SK-N-SH (cell line): ENCODE data around the gene KCNJ15. TPM values are rescaled to one million over a fixed set of nuclear protein-coding genes. Genes with fewer than 3 reads are reported as not detected.

Source experiments
- CTCF ChIA-PET: fragments of 300-600, 350-600 bp; formaldehyde crosslinking; extraction: SDS; loops from one replicate; lab custom pipeline; 2021; lab: Yijun Ruan, JAX
- POLR2A ChIA-PET: fragments of 350-600 bp; sonication (Branson Sonifier 250); formaldehyde crosslinking; extraction: SDS; loops from one replicate; lab custom pipeline; 2020; ENCODE audit warnings: antibody characterized with exemption, inconsistent platforms; lab: Yijun Ruan, JAX
- DNase-seq: peaks from one replicate; pipeline ENCODE4 v3.0.0; 2012
- H2AFZ ChIP-seq: fragments of 200-600 bp; sonication (generic); 2 replicates; pipeline ENCODE4 v1.8.1; 2016; ENCODE audit warnings: antibody characterized with exemption, mild to moderate bottlenecking, low read depth
- H3F3A ChIP-seq: fragments of 200-600 bp; sonication (generic); replicated peaks from 2 replicates; pipeline ENCODE3; 2016; ENCODE audit warnings: antibody characterized with exemption, mild to moderate bottlenecking; ENCODE audit not compliant: insufficient read depth
- H3K27ac ChIP-seq, 2 experiments: fragments of 200-500 bp in 1 of 2; fragments of 200-600 bp in 1 of 2; sonication (Bioruptor generic) in 1 of 2; sonication (generic), shearing (Covaris generic) in 1 of 2; 2 replicates each; pipeline versions ENCODE4 v1.5.1 to v1.6.1; 2014 to 2016; ENCODE audit warnings: low read depth in 2 of 2, inconsistent platforms in 1 of 2, low read length in 1 of 2, mild to moderate bottlenecking in 1 of 2, mixed read lengths in 1 of 2
- H3K27me3 ChIP-seq: fragments of 200-600 bp; sonication (generic), shearing (Covaris generic); 2 replicates; pipeline ENCODE4 v1.6.1; 2016; ENCODE audit warnings: mixed run types; ENCODE audit not compliant: insufficient read depth
- H3K36me3 ChIP-seq, 2 experiments: fragments of 200-500 bp in 1 of 2; fragments of 200-600 bp in 1 of 2; sonication (Bioruptor generic) in 1 of 2; sonication (generic) in 1 of 2; replicated peaks in 1 of 2; 2 replicates each; pipeline versions ENCODE3 to v1.5.1; 2014 to 2016; ENCODE audit warnings: low read length in 1 of 2, mild to moderate bottlenecking in 1 of 2; ENCODE audit not compliant: insufficient read depth in 2 of 2, control insufficient read depth in 1 of 2
- H3K4me1 ChIP-seq, 2 experiments: fragments of 200-500 bp in 1 of 2; fragments of 200-600 bp in 1 of 2; sonication (Bioruptor generic) in 1 of 2; sonication (generic), shearing (Covaris generic) in 1 of 2; 2 replicates each; pipeline versions ENCODE4 v1.5.1 to v1.6.1; 2014 to 2016; ENCODE audit warnings: low read depth in 1 of 2, low read length in 1 of 2, mixed run types in 1 of 2; ENCODE audit not compliant: insufficient read depth in 2 of 2, control insufficient read depth in 1 of 2
- H3K4me2 ChIP-seq: fragments of 200-600 bp; sonication (generic), shearing (Covaris generic); 2 replicates; pipeline ENCODE4 v1.6.1; 2017; ENCODE audit warnings: mixed run types
- H3K4me3 ChIP-seq, 2 experiments: fragments of 200-500 bp in 1 of 2; fragments of 200-600 bp in 1 of 2; sonication (Bioruptor generic) in 1 of 2; sonication (generic), shearing (Covaris generic) in 1 of 2; 2 replicates each; pipeline versions ENCODE4 v1.5.1 to v1.8.1; 2014 to 2016; ENCODE audit warnings: low read depth in 2 of 2, inconsistent platforms in 1 of 2, low read length in 1 of 2, mild to moderate bottlenecking in 1 of 2, mixed read lengths in 1 of 2, moderate library complexity in 1 of 2
- H3K79me2 ChIP-seq: fragments of 200-600 bp; sonication (generic); 2 replicates; pipeline ENCODE4 v1.8.1; 2017; ENCODE audit warnings: mild to moderate bottlenecking; ENCODE audit not compliant: insufficient read depth
- H3K9ac ChIP-seq: fragments of 200-600 bp; sonication (generic); 2 replicates; pipeline ENCODE4 v1.6.1; 2017; ENCODE audit warnings: mixed run types
- H3K9me2 ChIP-seq: fragments of 200-600 bp; sonication (generic); 2 replicates; pipeline ENCODE4 v1.6.1; 2017; ENCODE audit warnings: mixed run types
- H3K9me3 ChIP-seq: fragments of 200-600 bp; sonication (generic); 2 replicates; pipeline ENCODE4 v1.6.1; 2017; ENCODE audit warnings: mixed run types, mild to moderate bottlenecking, moderate library complexity
- H4K20me1 ChIP-seq: fragments of 200-600 bp; sonication (generic); 2 replicates; pipeline ENCODE4 v1.6.1; 2017; ENCODE audit warnings: mild to moderate bottlenecking, mixed run types; ENCODE audit not compliant: insufficient read depth
- CTCF ChIP-seq: fragments of 200-600 bp; sonication (generic); IDR thresholded peaks from 2 replicates; pipeline ENCODE4 v1.6.1; 2017; ENCODE audit warnings: antibody characterized with exemption, mild to moderate bottlenecking, moderate library complexity
- EP300 ChIP-seq, 2 experiments: IDR thresholded peaks; 2 replicates each; pipeline versions ENCODE4 v1.4.0 to v1.6.1; 2012; ENCODE audit warnings: borderline replicate concordance in 1 of 2, low read depth in 1 of 2, low read length in 1 of 2
- EZH2phosphoT487 ChIP-seq: fragments of 200-600 bp; sonication (generic); IDR thresholded peaks from 2 replicates; pipeline ENCODE4 v1.6.1; 2017; ENCODE audit warnings: low read depth, mixed run types, mild to moderate bottlenecking, antibody characterized with exemption, moderate library complexity, borderline replicate concordance
- FOSL2 ChIP-seq: IDR thresholded peaks from 2 replicates; pipeline ENCODE4 v1.4.0; 2012; ENCODE audit warnings: low read depth, mild to moderate bottlenecking, moderate library complexity, borderline replicate concordance
- GATA2 ChIP-seq: sonication (generic); formaldehyde crosslinking; IDR thresholded peaks from 2 replicates; pipeline ENCODE4 v1.5.0; 2020; ENCODE audit warnings: mild to moderate bottlenecking, missing genetic modification reagents
- IRF3 ChIP-seq: fragments of 150-350 bp; IDR thresholded peaks from 2 replicates; pipeline ENCODE4 v1.6.1; 2016; ENCODE audit warnings: mild to moderate bottlenecking, low read depth, low read length
- JUND ChIP-seq: IDR thresholded peaks from 2 replicates; pipeline ENCODE4 v1.4.0; 2012
- MAX ChIP-seq: IDR thresholded peaks from 2 replicates; pipeline ENCODE4 v1.4.0; 2012; ENCODE audit warnings: low read depth
- NFIC ChIP-seq: IDR thresholded peaks from 2 replicates; pipeline ENCODE4 v1.4.0; 2012; ENCODE audit warnings: borderline replicate concordance
- PBX3 ChIP-seq: IDR thresholded peaks from 2 replicates; pipeline ENCODE4; 2012
- RAD21 ChIP-seq: IDR thresholded peaks from 2 replicates; pipeline ENCODE4 v1.6.1; 2012; ENCODE audit warnings: mild to moderate bottlenecking, low read length
- SMC3 ChIP-seq: IDR thresholded peaks from 2 replicates; pipeline ENCODE4 v1.6.1; 2012; ENCODE audit warnings: low read depth, low read length, improper control_type of control experiment
- TAF1 ChIP-seq: IDR thresholded peaks from 2 replicates; pipeline ENCODE4 v1.6.1; 2012; ENCODE audit warnings: low read depth, mild to moderate bottlenecking, low read length, moderate library complexity, borderline replicate concordance
- TCF12 ChIP-seq: IDR thresholded peaks from 2 replicates; pipeline ENCODE4 v1.4.0; 2012
- TEAD4 ChIP-seq: IDR thresholded peaks from 2 replicates; pipeline ENCODE4 v1.4.0; 2012; ENCODE audit warnings: mild to moderate bottlenecking, borderline replicate concordance; ENCODE audit not compliant: insufficient read depth
- USF1 ChIP-seq: IDR thresholded peaks from 2 replicates; pipeline ENCODE4 v1.4.0; 2012; ENCODE audit warnings: low read depth, borderline replicate concordance
- USF2 ChIP-seq: fragments of 150-350 bp; IDR thresholded peaks from 2 replicates; pipeline ENCODE4 v1.6.1; 2017; ENCODE audit warnings: antibody characterized with exemption, low read length, low read depth, borderline replicate concordance
- ZBTB33 ChIP-seq: IDR thresholded peaks from 2 replicates; pipeline ENCODE4 v1.4.0; 2012; ENCODE audit warnings: low read depth, borderline replicate concordance
- WGBS: methylation state at CpG from one replicate; pipeline ENCODE4 v1.1.6; 2017; ENCODE audit warnings: low lambda C conversion rate; 5-methylcytosine and 5-hydroxymethylcytosine counted together
- polyA plus RNA-seq, 3 experiments: library from polyadenylated mRNA; depleted of rRNA; stranded (reverse); fragments of >200 nt; gene quantifications; 2 replicates each; pipeline ENCODE4 v1.2.3, GENCODE V29; 2012

KCNJ15 gene
- polyA plus RNA-seq, 1 of the 3 experiments (the other 2 are of a cell fraction), result 0.03 TPM

- Histone ChIP-seq H3K36me3 (no peaks in the 10 kb centered on the region), H3K9me3 (no peaks in the 10 kb centered on the region), H3K79me2 (no peaks in the 10 kb centered on the region), H3K9ac (no peak overlapping the region; the same call in 1 of the 2 replicates), H3K9me2 (no peaks in the 10 kb centered on the region), H3K27ac (peak overlapping the region in 1 of 2 experiments; percentile 46; a peak in 2 of 4 replicates), H3K4me3 (no peak overlapping the region), H3K4me2 (peak overlapping the region; percentile 8), H3K4me1 (no peaks in the 10 kb centered on the region; a peak in 1 of 4 replicates), H2AFZ (peak overlapping the region; percentile 32; the same call in 1 of the 2 replicates), H4K20me1 (no peaks in the 10 kb centered on the region), H3F3A (no peaks in the 10 kb centered on the region), H3K27me3 (no peaks in the 10 kb centered on the region)
- DNase-seq, result no peak
- TF ChIP-seq JUND (peak; percentile 68), SMC3 (no peak), TCF12 (peak; percentile 24; the same call in 1 of the 2 replicates), USF2 (no peak), USF1 (no peak), NFIC (peak; percentile 15; the same call in 1 of the 2 replicates), CTCF (no peak), MAX (peak; percentile 30; the same call in 1 of the 2 replicates), IRF3 (no peak), GATA2 (CRISPR knock-in tag) (no peak), PBX3 (peak; percentile 43; the same call in 1 of the 2 replicates), FOSL2 (peak; percentile 75), EZH2phosphoT487 (no peak), TEAD4 (peak; percentile 31; the same call in 1 of the 2 replicates), EP300 (IDR thresholded peaks at IDR 0.05; ENCODE audit: borderline replicate concordance in 1 of 2, low read depth in 1 of 2, low read length in 1 of 2) (peak in 1 of 2 experiments; percentile 51; a peak in 1 of 4 replicates), RAD21 (no peak), TAF1 (no peak), ZBTB33 (no peak)
- ChIA-PET CTCF (interaction anchor here (0.6 to 3.3 kb wide), 12 partner anchors 9 to 677 kb away, joined by 3 to 37 read pairs (median 4); no protein-coding TSS in a partner anchor), POLR2A (no interaction called here)
- 50% methylated on average over 10 of the region's 10 CpGs for WGBS
These were observed 95.2 kb downstream of the KCNJ15 start for GRCh38 chr21:38351961-38352521.
